Neuronal stem cell (in vitro differentiated cells): ENCODE results near the gene ACP2.
A peak's percentile ranks its signal among the peaks of the same experiment; 100 is the strongest.

Experiments
- DNase-seq: peaks from one replicate; pipeline ENCODE4 v3.0.0-alpha.2; 2013; ENCODE audit warnings: low spot score
- H2AFZ ChIP-seq: one replicate; pipeline ENCODE4 v1.6.1; 2013; ENCODE audit warnings: mild to moderate bottlenecking, low read length, inconsistent platforms
- H2AK5ac ChIP-seq: 2 replicates; pipeline ENCODE4 v1.6.1; 2013; ENCODE audit warnings: low read depth, mild to moderate bottlenecking, inconsistent platforms, low read length, moderate library complexity, mixed read lengths
- H2BK120ac ChIP-seq: 2 replicates; pipeline ENCODE4 v1.6.1; 2013; ENCODE audit warnings: low read depth, mild to moderate bottlenecking, inconsistent platforms, low read length, moderate library complexity, mixed read lengths
- H2BK12ac ChIP-seq: one replicate; pipeline ENCODE4 v1.6.1; 2013; ENCODE audit warnings: low read length, inconsistent platforms
- H2BK15ac ChIP-seq: 2 replicates; pipeline ENCODE4 v1.6.1; 2013; ENCODE audit warnings: mild to moderate bottlenecking, low read length, inconsistent platforms, mixed read lengths
- H2BK5ac ChIP-seq: one replicate; pipeline ENCODE4 v1.6.1; 2013; ENCODE audit warnings: inconsistent platforms, mild to moderate bottlenecking, low read length, moderate library complexity
- H3K14ac ChIP-seq: one replicate; pipeline ENCODE4 v1.6.1; 2013; ENCODE audit warnings: low read length, inconsistent platforms
- H3K18ac ChIP-seq: 2 replicates; pipeline ENCODE4 v1.6.1; 2013; ENCODE audit warnings: low read length, inconsistent platforms
- H3K23ac ChIP-seq: 2 replicates; pipeline ENCODE4 v1.6.1; 2013; ENCODE audit warnings: low read depth, mild to moderate bottlenecking, mixed read lengths, low read length, inconsistent platforms; ENCODE audit not compliant: poor library complexity
- H3K27ac ChIP-seq: replicated peaks from 3 replicates; pipeline ENCODE4 v1.5.1; 2013; ENCODE audit warnings: low read length, inconsistent platforms
- H3K27me3 ChIP-seq, 3 experiments: 2 replicates each; pipeline ENCODE4 v1.6.1; 2013; ENCODE audit warnings: low read length in 3 of 3, mild to moderate bottlenecking in 2 of 3, inconsistent platforms in 1 of 3, low read depth in 1 of 3, mixed read lengths in 1 of 3, moderate library complexity in 1 of 3; ENCODE audit not compliant: control insufficient read depth in 3 of 3, insufficient read depth in 3 of 3
- H3K36me3 ChIP-seq, 2 donors: replicated peaks in 1 of 2; 2 replicates each; pipeline ENCODE4 v1.6.1; 2013; ENCODE audit warnings: low read length in 2 of 2; ENCODE audit not compliant: control insufficient read depth in 2 of 2, insufficient read depth in 2 of 2
- H3K4ac ChIP-seq: 2 replicates; pipeline ENCODE4 v1.6.1; 2013; ENCODE audit warnings: inconsistent platforms, mild to moderate bottlenecking, low read length, moderate library complexity
- H3K4me1 ChIP-seq, 2 donors: 1 replicate in 1 of 2; 2 replicates in 1 of 2; pipeline ENCODE4 v1.6.1; 2013; ENCODE audit warnings: low read length in 2 of 2, low read depth in 1 of 2; ENCODE audit not compliant: control insufficient read depth in 2 of 2, insufficient read depth in 1 of 2
- H3K4me2 ChIP-seq: one replicate; pipeline ENCODE4 v1.6.1; 2013; ENCODE audit warnings: mild to moderate bottlenecking, low read length, inconsistent platforms; ENCODE audit not compliant: insufficient read depth, poor library complexity, severe bottlenecking
- H3K4me3 ChIP-seq, 2 donors: 2 replicates each; pipeline ENCODE4 v1.5.1; 2013; ENCODE audit warnings: low read length in 2 of 2, mild to moderate bottlenecking in 2 of 2, inconsistent platforms in 1 of 2, moderate library complexity in 1 of 2
- H3K79me1 ChIP-seq: one replicate; pipeline ENCODE4 v1.6.1; 2013; ENCODE audit warnings: low read depth, mild to moderate bottlenecking, inconsistent platforms, low read length, moderate library complexity
- H3K9ac ChIP-seq: one replicate; pipeline ENCODE4 v1.6.1; 2013; ENCODE audit warnings: mild to moderate bottlenecking, low read depth, low read length, inconsistent platforms; ENCODE audit not compliant: poor library complexity
- H3K9me3 ChIP-seq, 2 donors: replicated peaks in 1 of 2; 2 replicates each; pipeline versions ENCODE3 to v1.6.1; 2013; ENCODE audit warnings: low read length in 2 of 2, mild to moderate bottlenecking in 2 of 2, inconsistent platforms in 1 of 2, low read depth in 1 of 2, mixed read lengths in 1 of 2, moderate library complexity in 1 of 2; ENCODE audit not compliant: control insufficient read depth in 2 of 2, insufficient read depth in 1 of 2
- H4K8ac ChIP-seq: one replicate; pipeline ENCODE4 v1.6.1; 2013; ENCODE audit warnings: low read depth, mild to moderate bottlenecking, inconsistent platforms, low read length, moderate library complexity
- H4K91ac ChIP-seq: one replicate; pipeline ENCODE4 v1.6.1; 2013; ENCODE audit warnings: low read length, low read depth, mild to moderate bottlenecking, inconsistent platforms; ENCODE audit not compliant: poor library complexity
- WGBS, 2 donors: extraction: QIAGEN DNeasy Blood & Tissue Kit; methylation state at CpG; one replicate each; pipeline ENCODE4 v1.1.7; 2013; ENCODE audit warnings: missing lambda C conversion rate in 2 of 2, mixed read lengths in 1 of 2; ENCODE audit not compliant: insufficient read length in 2 of 2, insufficient replicate concordance in 1 of 2; ENCODE audit errors: extremely low coverage in 2 of 2; 5-methylcytosine and 5-hydroxymethylcytosine counted together

ACP2 gene

DNA sequence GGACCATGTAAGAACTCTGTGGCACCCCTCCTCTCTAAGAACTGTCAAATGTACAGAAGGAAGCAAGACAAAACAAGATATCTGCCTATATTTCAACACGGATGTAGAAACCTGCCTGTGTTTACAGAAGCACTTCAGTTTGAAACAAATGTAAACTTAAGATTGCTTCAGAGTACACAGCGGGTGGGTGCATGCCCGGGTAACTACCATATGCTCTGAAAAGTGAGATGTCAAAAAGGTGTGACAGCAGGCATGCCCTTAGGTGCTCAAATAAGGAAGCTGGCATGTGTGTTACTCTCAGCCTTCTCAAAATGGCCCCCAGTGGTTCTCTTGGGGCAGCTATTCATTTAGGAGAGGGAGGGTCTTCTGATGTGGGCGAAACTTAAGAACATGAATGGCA lies 5.2 kb downstream of the ACP2 start:
- Histone ChIP-seq H3K79me1 (peaks cover 4% of the 10 kb centered on the region), H2AFZ (no peak overlapping the region), H2BK12ac (no peak overlapping the region), H2AK5ac (no peak overlapping the region), H3K4me2 (no peak overlapping the region), H4K8ac (no peak overlapping the region), H3K27ac (no peak overlapping the region), H2BK15ac (no peak overlapping the region), H3K27me3 (no peaks in the 10 kb centered on the region), H3K23ac (no peak overlapping the region), H3K9me3 (no peaks in the 10 kb centered on the region), H3K4me1 (peaks cover 6 to 7% of the 10 kb centered on the region in 2 donors), H3K9ac (no peak overlapping the region), H3K36me3 (peaks cover 48 to 82% of the 10 kb centered on the region in 2 donors), H3K4ac (no peak overlapping the region), H4K91ac (no peak overlapping the region), H2BK120ac (no peak overlapping the region), H3K18ac (no peak overlapping the region), H3K14ac (no peak overlapping the region), H3K4me3 (no peak overlapping the region), H2BK5ac (no peak overlapping the region)
- WGBS, 2 donors, result no CpG with 5 or more reads among the region's 4 CpGs
- DNase-seq, result no peak

DNA sequence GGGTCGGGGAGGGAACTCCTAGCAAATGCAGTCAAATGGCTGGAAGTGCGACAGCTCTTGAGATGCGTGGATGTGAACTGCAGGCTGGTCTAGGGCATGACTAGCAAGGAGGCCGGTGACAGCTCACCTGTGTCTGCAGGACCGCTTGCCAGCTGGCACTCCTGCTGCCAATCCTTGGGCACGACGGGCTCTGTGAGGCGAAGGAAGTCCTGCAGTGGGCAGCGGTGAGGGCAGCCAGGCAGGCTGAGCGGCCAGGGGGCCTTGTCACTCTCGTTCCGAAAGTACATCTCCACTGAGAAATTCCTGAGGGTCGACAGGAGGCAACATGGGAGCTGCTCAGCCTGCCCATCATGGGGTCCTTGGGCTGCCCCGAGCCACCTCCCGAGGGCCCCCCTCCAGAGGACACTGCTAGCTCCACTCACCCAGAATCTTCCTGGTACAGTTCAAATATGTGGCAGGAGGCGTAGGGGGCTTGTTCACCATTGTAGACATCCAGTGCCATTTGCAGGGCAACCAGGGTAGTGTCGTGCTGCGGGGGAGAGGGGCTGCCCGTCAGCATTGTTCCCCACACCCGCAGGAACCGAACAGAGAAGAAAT lies 5.9 kb downstream of the ACP2 start:
- Histone ChIP-seq H2BK15ac (no peak overlapping the region), H2BK12ac (no peak overlapping the region), H3K79me1 (peaks cover 3% of the 10 kb centered on the region), H3K14ac (no peak overlapping the region), H3K4me2 (no peak overlapping the region), H3K27ac (no peak overlapping the region), H2AK5ac (no peak overlapping the region), H3K27me3 (no peaks in the 10 kb centered on the region), H3K4me3 (peak overlapping the region in 1 of 2 donors; percentile 21), H2AFZ (no peak overlapping the region), H3K4ac (no peak overlapping the region), H3K23ac (no peak overlapping the region), H3K4me1 (peaks cover 1 to 3% of the 10 kb centered on the region in 2 donors), H3K9ac (no peak overlapping the region), H3K18ac (no peak overlapping the region), H4K8ac (no peak overlapping the region), H2BK5ac (no peak overlapping the region), H3K36me3 (peaks cover 52 to 89% of the 10 kb centered on the region in 2 donors), H4K91ac (no peak overlapping the region), H3K9me3 (no peaks in the 10 kb centered on the region), H2BK120ac (no peak overlapping the region)
- WGBS, 2 donors, result no CpG with 5 or more reads among the region's 21 CpGs
- DNase-seq, result no peak

DNA sequence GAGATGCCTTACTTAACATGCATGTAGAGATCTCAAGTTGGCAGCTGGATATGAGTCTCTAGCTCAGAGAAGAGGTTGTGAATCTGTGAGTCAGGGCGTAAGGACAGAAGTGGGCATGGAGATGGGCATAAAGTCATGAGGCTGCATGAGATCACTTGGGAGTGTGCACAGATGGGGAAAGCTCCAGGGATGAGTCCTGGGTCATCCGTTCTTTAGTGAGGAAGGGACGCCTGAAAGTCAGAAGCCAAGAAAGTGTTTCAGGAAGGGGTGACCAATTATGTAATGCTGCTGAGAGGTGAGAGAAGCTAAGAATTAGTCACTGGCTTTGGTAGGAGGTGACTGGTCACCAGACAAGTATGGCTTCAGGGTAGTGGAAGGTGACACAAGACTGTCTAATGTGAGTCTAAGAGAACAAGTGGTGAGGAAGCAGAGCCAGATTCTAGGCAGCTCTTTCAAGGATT lies 6.7 kb downstream of the ACP2 start:
- no peak overlapping the region for H3K4me2 ChIP-seq
- no peak overlapping the region for H3K4ac ChIP-seq
- no peak overlapping the region for H2AK5ac ChIP-seq
- no peak overlapping the region for H2BK120ac ChIP-seq
- WGBS, 2 donors, result no CpG with 5 or more reads among the region's 3 CpGs
- no peak overlapping the region for H2BK5ac ChIP-seq
- no peak overlapping the region for H3K23ac ChIP-seq
- no peak for DNase-seq
- H3K4me3 ChIP-seq, result no peak overlapping the region
- H3K9ac ChIP-seq, result no peak overlapping the region
- H3K27ac ChIP-seq, result no peak overlapping the region
- H3K4me1 ChIP-seq, result peaks cover 0 to 2% of the 10 kb centered on the region in 2 donors
- H4K91ac ChIP-seq, result no peak overlapping the region
- H4K8ac ChIP-seq, result no peak overlapping the region
- no peaks in the 10 kb centered on the region for H3K79me1 ChIP-seq
- no peak overlapping the region for H2BK12ac ChIP-seq
- H3K14ac ChIP-seq, result no peak overlapping the region
- no peak overlapping the region for H2AFZ ChIP-seq
- no peaks in the 10 kb centered on the region for H3K27me3 ChIP-seq
- H3K9me3 ChIP-seq, result no peaks in the 10 kb centered on the region
- H2BK15ac ChIP-seq, result no peak overlapping the region
- peaks cover 49 to 85% of the 10 kb centered on the region in 2 donors for H3K36me3 ChIP-seq
- no peak overlapping the region for H3K18ac ChIP-seq

DNA sequence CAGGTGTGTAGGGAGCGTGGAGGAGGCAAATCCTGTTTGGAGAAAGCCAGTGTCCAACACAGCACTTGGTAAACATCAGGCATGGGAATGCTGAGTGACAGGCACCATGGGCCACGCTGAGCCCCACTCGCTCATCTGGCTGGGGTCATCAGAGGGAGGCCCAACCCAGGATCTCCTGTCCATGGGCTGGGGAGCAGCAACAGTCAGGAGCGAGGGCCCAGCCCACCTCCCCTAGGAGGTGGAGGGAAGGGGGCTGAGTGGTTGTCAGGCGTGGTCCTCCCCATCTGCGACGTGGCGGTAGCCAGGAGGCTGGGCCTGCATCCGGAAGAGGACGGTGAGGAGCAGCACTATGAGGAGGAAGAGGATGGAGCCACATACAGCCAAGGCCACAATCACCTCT lies 8.8 kb downstream of the ACP2 start:
- Histone ChIP-seq H3K27me3 (no peaks in the 10 kb centered on the region), H3K23ac (no peak overlapping the region), H2AFZ (no peak overlapping the region), H3K9ac (no peak overlapping the region), H3K9me3 (no peaks in the 10 kb centered on the region), H2AK5ac (no peak overlapping the region), H4K8ac (no peak overlapping the region), H2BK12ac (no peak overlapping the region), H3K27ac (no peak overlapping the region), H3K4me2 (no peak overlapping the region), H3K4me1 (peaks cover 0 to 2% of the 10 kb centered on the region in 2 donors), H3K18ac (no peak overlapping the region), H3K79me1 (no peaks in the 10 kb centered on the region), H4K91ac (no peak overlapping the region), H3K4ac (no peak overlapping the region), H2BK15ac (no peak overlapping the region), H3K14ac (no peak overlapping the region), H3K36me3 (peaks cover 41 to 74% of the 10 kb centered on the region in 2 donors), H2BK5ac (no peak overlapping the region), H2BK120ac (no peak overlapping the region), H3K4me3 (peak overlapping the region in 1 of 2 donors; percentile 37)
- no CpG with 5 or more reads among the region's 10 CpGs for WGBS, 2 donors
- DNase-seq, result no peak
